HEK293 (cell line): Measurements from ENCODE around the gene BTBD16.

Experiments
- CTCF ChIA-PET: fragments of 350-600 bp; formaldehyde crosslinking; extraction: SDS; loops from one replicate; lab custom pipeline; 2021; ENCODE audit warnings: antibody characterized with exemption; lab: Yijun Ruan, JAX
- POLR2A ChIA-PET: fragments of 300-600 bp; formaldehyde crosslinking; extraction: SDS; loops from one replicate; lab custom pipeline; 2020; ENCODE audit warnings: antibody characterized with exemption, inconsistent platforms; lab: Yijun Ruan, JAX
- H3K27ac ChIP-seq: fragments of 200-500 bp; sonication (Bioruptor generic); 2 replicates; pipeline ENCODE4 v1.5.1; 2014; ENCODE audit warnings: low read depth, low read length, control low read depth, inconsistent platforms; ENCODE audit errors: extremely low read depth
- H3K36me3 ChIP-seq, 2 experiments: fragments of 200-500 bp in 1 of 2; sonication (Bioruptor generic) in 1 of 2; 1 replicate in 1 of 2; 2 replicates in 1 of 2; pipeline ENCODE4 v1.5.1; 2014 to 2017; ENCODE audit warnings: inconsistent platforms in 2 of 2, low read length in 2 of 2; ENCODE audit not compliant: control insufficient read depth in 2 of 2, insufficient read depth in 1 of 2
- H3K4me1 ChIP-seq: fragments of 200-500 bp; sonication (Bioruptor generic); 2 replicates; pipeline ENCODE4 v1.5.1; 2014; ENCODE audit warnings: mild to moderate bottlenecking, low read length, inconsistent platforms; ENCODE audit not compliant: control insufficient read depth, insufficient read depth
- H3K4me3 ChIP-seq: 2 replicates; pipeline ENCODE4 v1.5.1; 2011; ENCODE audit warnings: low read depth, mild to moderate bottlenecking, control low read depth, low read length, moderate library complexity
- H3K9me3 ChIP-seq: fragments of 200-500 bp; sonication (Bioruptor generic); 2 replicates; pipeline ENCODE4 v1.5.1; 2014; ENCODE audit warnings: low read depth, low read length, inconsistent platforms; ENCODE audit not compliant: control insufficient read depth, insufficient read depth
- FEZF1 ChIP-seq: fragments of 450-650 bp; formaldehyde crosslinking; IDR thresholded peaks from 2 replicates; pipeline ENCODE4 v1.5.1; 2016; ENCODE audit warnings: missing biosample characterization, missing genetic modification characterization
- GLIS1 ChIP-seq: fragments of 450-650 bp; formaldehyde crosslinking; IDR thresholded peaks from 2 replicates; pipeline ENCODE4 v1.5.1; 2016; ENCODE audit warnings: missing biosample characterization, missing genetic modification characterization
- MZF1 ChIP-seq: fragments of 450-650 bp; formaldehyde crosslinking; IDR thresholded peaks from 2 replicates; pipeline ENCODE4 v1.5.1; 2017; ENCODE audit warnings: missing biosample characterization, missing genetic modification characterization, borderline replicate concordance
- PRDM1 ChIP-seq: fragments of 450-650 bp; formaldehyde crosslinking; IDR thresholded peaks from 2 replicates; pipeline ENCODE4; 2016; ENCODE audit warnings: missing biosample characterization, missing genetic modification characterization
- SP7 ChIP-seq: fragments of 450-650 bp; formaldehyde crosslinking; IDR thresholded peaks from 2 replicates; pipeline ENCODE4 v1.5.1; 2016; ENCODE audit warnings: missing biosample characterization, missing genetic modification characterization
- ZBTB17 ChIP-seq: fragments of 450-650 bp; formaldehyde crosslinking; IDR thresholded peaks from 2 replicates; pipeline ENCODE4 v1.5.1; 2016; ENCODE audit warnings: missing biosample characterization, missing genetic modification characterization
- ZNF146 ChIP-seq: fragments of 450-650 bp; formaldehyde crosslinking; IDR thresholded peaks from 2 replicates; pipeline ENCODE4 v1.5.1; 2016; ENCODE audit warnings: missing biosample characterization, missing genetic modification characterization
- ZNF19 ChIP-seq: fragments of 450-650 bp; formaldehyde crosslinking; IDR thresholded peaks from 2 replicates; pipeline ENCODE4; 2016; ENCODE audit warnings: missing biosample characterization, missing genetic modification characterization, low read depth
- ZNF2 ChIP-seq: fragments of 450-650 bp; formaldehyde crosslinking; IDR thresholded peaks from 2 replicates; pipeline ENCODE4 v1.5.1; 2016; ENCODE audit warnings: missing biosample characterization, missing genetic modification characterization
- ZNF202 ChIP-seq: fragments of 450-650 bp; formaldehyde crosslinking; IDR thresholded peaks from 2 replicates; pipeline ENCODE4 v1.5.1; 2016; ENCODE audit warnings: missing biosample characterization, missing genetic modification characterization, borderline replicate concordance
- ZNF350 ChIP-seq: fragments of 450-650 bp; formaldehyde crosslinking; IDR thresholded peaks from 2 replicates; pipeline ENCODE4 v1.5.0; 2017; ENCODE audit warnings: missing biosample characterization, mild to moderate bottlenecking, missing genetic modification characterization
- ZNF391 ChIP-seq: fragments of 450-650 bp; formaldehyde crosslinking; IDR thresholded peaks from 2 replicates; pipeline ENCODE4 v1.5.1; 2016; ENCODE audit warnings: low read depth, missing biosample characterization, missing genetic modification characterization, borderline replicate concordance
- ZNF521 ChIP-seq: fragments of 450-650 bp; formaldehyde crosslinking; IDR thresholded peaks from 2 replicates; pipeline ENCODE4 v1.5.1; 2017; ENCODE audit warnings: missing biosample characterization, mild to moderate bottlenecking, missing genetic modification characterization
- ZNF544 ChIP-seq: fragments of 450-650 bp; formaldehyde crosslinking; IDR thresholded peaks from 2 replicates; pipeline ENCODE4 v1.5.0; 2017; ENCODE audit warnings: missing biosample characterization, missing genetic modification characterization
- ZNF571 ChIP-seq: fragments of 450-650 bp; formaldehyde crosslinking; IDR thresholded peaks from 2 replicates; pipeline ENCODE4 v1.5.0; 2017; ENCODE audit warnings: missing biosample characterization, missing genetic modification characterization
- ZNF585B ChIP-seq: fragments of 450-650 bp; formaldehyde crosslinking; IDR thresholded peaks from 2 replicates; pipeline ENCODE4 v1.5.1; 2016; ENCODE audit warnings: missing biosample characterization, missing genetic modification characterization
- ZNF654 ChIP-seq: fragments of 450-650 bp; formaldehyde crosslinking; IDR thresholded peaks from 2 replicates; pipeline ENCODE4 v1.5.1; 2016; ENCODE audit warnings: low read depth, missing biosample characterization, missing genetic modification characterization
- ZNF660 ChIP-seq: fragments of 450-650 bp; IDR thresholded peaks from 2 replicates; pipeline ENCODE4 v1.5.1; 2018; ENCODE audit warnings: missing biosample characterization, mild to moderate bottlenecking, missing genetic modification characterization
- ZNF792 ChIP-seq: fragments of 450-650 bp; formaldehyde crosslinking; IDR thresholded peaks from 2 replicates; pipeline ENCODE4 v1.5.1; 2016; ENCODE audit warnings: missing biosample characterization, missing genetic modification characterization
- ZNF843 ChIP-seq: fragments of 450-650 bp; formaldehyde crosslinking; IDR thresholded peaks from 2 replicates; pipeline ENCODE4 v1.5.1; 2016; ENCODE audit warnings: missing biosample characterization, missing genetic modification characterization
- TF ChIP-seq, protein P1 (sequence below): fragments of 450-650 bp; formaldehyde crosslinking; IDR thresholded peaks from 2 replicates; pipeline ENCODE4 v1.5.1; 2016; ENCODE audit warnings: missing biosample characterization, missing genetic modification characterization
- TF ChIP-seq, protein P2 (sequence below): fragments of 450-650 bp; formaldehyde crosslinking; IDR thresholded peaks from 2 replicates; pipeline ENCODE4 v1.5.1; 2017; ENCODE audit warnings: missing biosample characterization, mild to moderate bottlenecking, missing genetic modification characterization, moderate library complexity
- TF ChIP-seq, protein P3 (sequence below): fragments of 450-650 bp; formaldehyde crosslinking; IDR thresholded peaks from 2 replicates; pipeline ENCODE4 v1.5.1; 2017; ENCODE audit warnings: missing biosample characterization, missing genetic modification characterization
- TF ChIP-seq, protein P4 (sequence below): fragments of 450-650 bp; formaldehyde crosslinking; IDR thresholded peaks from 2 replicates; pipeline ENCODE4 v1.5.1; 2016; ENCODE audit warnings: missing biosample characterization, missing genetic modification characterization
- TF ChIP-seq, protein P5 (sequence below): fragments of 450-650 bp; formaldehyde crosslinking; IDR thresholded peaks from 2 replicates; pipeline ENCODE4 v1.5.1; 2016; ENCODE audit warnings: missing biosample characterization, missing genetic modification characterization

BTBD16 gene

DNA sequence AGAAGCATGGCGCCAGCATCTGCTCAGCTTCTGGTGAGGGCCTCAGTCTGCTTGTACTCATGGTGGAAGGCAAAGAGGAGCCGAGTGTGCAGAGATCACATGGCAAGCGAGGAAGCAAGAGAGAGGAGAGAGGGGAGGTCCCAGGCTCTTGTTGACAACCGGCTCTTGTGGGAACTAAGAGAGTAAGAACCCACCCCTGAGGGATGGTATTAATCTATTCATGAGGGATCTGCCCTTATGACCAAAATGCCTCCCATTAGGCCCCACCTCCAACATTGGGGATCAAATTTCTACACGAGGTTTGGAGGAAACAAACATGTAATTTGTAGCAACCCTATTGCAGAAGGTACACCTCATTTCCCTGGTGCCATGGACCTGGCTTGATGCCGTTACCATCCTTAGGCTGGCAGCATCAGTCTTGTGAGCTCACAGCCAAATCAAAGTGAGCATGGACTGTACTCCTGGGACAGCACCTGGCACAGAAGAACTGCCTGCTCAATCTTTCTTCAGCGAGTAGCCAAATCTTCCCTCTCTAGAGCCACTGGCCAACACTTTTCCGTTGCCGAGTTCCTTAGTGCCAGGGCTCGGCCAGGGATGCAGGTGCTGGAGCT lies 6.5 kb downstream of the BTBD16 start:
- Histone ChIP-seq H3K4me1 (no peaks in the 10 kb centered on the region), H3K27ac (no peak overlapping the region), H3K36me3 (no peaks in the 10 kb centered on the region), H3K9me3 (no peaks in the 10 kb centered on the region), H3K4me3 (no peak overlapping the region)
- ChIA-PET POLR2A (interaction anchor here (0.7 kb wide), 1 partner anchor 82 kb away, joined by 3 read pairs; no protein-coding TSS in a partner anchor), CTCF (interaction anchor here (0.6 to 3.2 kb wide), 7 partner anchors 8 to 288 kb away, joined by 3 to 31 read pairs (median 5); no protein-coding TSS in a partner anchor)
- TF ChIP-seq ZNF19 (no peak), ZNF544 (tag by site-specific recombination) (no peak), MZF1 (no peak), ZNF843 (no peak), ZBTB17 (no peak), ZNF391 (tag by site-specific recombination) (no peak), ZNF521 (tag by site-specific recombination) (no peak), GLIS1 (no peak), ZNF585B (tag by site-specific recombination) (no peak), SP7 (tag by site-specific recombination) (no peak), ZNF146 (tag by site-specific recombination) (no peak), ZNF350 (tag by site-specific recombination) (no peak), ZNF2 (tag by site-specific recombination) (no peak), ZNF792 (tag by site-specific recombination) (no peak), FEZF1 (tag by site-specific recombination) (no peak), PRDM1 (tag by site-specific recombination) (no peak)
- TF ChIP-seq, protein P1, sequence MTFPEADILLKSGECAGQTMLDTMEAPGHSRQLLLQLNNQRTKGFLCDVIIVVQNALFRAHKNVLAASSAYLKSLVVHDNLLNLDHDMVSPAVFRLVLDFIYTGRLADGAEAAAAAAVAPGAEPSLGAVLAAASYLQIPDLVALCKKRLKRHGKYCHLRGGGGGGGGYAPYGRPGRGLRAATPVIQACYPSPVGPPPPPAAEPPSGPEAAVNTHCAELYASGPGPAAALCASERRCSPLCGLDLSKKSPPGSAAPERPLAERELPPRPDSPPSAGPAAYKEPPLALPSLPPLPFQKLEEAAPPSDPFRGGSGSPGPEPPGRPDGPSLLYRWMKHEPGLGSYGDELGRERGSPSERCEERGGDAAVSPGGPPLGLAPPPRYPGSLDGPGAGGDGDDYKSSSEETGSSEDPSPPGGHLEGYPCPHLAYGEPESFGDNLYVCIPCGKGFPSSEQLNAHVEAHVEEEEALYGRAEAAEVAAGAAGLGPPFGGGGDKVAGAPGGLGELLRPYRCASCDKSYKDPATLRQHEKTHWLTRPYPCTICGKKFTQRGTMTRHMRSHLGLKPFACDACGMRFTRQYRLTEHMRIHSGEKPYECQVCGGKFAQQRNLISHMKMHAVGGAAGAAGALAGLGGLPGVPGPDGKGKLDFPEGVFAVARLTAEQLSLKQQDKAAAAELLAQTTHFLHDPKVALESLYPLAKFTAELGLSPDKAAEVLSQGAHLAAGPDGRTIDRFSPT (tag by site-specific recombination): no peak
- TF ChIP-seq, protein P2, sequence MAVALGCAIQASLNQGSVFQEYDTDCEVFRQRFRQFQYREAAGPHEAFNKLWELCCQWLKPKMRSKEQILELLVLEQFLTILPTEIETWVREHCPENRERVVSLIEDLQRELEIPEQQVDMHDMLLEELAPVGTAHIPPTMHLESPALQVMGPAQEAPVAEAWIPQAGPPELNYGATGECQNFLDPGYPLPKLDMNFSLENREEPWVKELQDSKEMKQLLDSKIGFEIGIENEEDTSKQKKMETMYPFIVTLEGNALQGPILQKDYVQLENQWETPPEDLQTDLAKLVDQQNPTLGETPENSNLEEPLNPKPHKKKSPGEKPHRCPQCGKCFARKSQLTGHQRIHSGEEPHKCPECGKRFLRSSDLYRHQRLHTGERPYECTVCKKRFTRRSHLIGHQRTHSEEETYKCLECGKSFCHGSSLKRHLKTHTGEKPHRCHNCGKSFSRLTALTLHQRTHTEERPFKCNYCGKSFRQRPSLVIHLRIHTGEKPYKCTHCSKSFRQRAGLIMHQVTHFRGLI (tag by site-specific recombination): no peak

DNA sequence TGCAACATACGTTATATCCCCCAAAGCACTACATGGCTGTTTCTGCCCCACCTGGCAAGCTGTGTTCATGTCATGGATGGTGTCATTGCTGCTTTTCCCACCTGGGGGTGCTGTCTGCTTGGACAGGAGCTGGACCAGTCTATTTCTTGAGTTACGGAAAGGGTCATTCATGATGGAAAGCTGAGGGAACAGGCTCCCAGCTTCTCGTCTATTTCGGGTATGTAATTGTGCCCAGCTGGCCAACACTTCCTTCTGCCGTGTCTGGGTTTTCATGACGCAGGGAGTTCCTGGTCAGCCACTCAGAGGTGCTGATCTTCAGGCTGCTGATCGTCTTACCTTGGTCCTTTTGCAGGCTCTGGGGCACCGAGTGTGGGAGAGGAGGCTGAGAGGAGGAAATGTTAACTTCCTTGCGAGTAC lies 8.6 kb downstream of the BTBD16 start:
- Histone ChIP-seq H3K27ac (no peak overlapping the region), H3K36me3 (no peaks in the 10 kb centered on the region), H3K4me1 (no peaks in the 10 kb centered on the region), H3K4me3 (no peak overlapping the region), H3K9me3 (no peaks in the 10 kb centered on the region)
- CTCF ChIA-PET: interaction anchor here (0.6 to 3.2 kb wide), 34 partner anchors 8 to 976 kb away, joined by 3 to 31 read pairs (median 4); no protein-coding TSS in a partner anchor
- POLR2A ChIA-PET: no interaction called here
- TF ChIP-seq ZNF2 (tag by site-specific recombination): 0 out of 2 replicates have a peak, but pooled peaks have one; percentile 29
- TF ChIP-seq, protein P3, sequence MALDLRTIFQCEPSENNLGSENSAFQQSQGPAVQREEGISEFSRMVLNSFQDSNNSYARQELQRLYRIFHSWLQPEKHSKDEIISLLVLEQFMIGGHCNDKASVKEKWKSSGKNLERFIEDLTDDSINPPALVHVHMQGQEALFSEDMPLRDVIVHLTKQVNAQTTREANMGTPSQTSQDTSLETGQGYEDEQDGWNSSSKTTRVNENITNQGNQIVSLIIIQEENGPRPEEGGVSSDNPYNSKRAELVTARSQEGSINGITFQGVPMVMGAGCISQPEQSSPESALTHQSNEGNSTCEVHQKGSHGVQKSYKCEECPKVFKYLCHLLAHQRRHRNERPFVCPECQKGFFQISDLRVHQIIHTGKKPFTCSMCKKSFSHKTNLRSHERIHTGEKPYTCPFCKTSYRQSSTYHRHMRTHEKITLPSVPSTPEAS (tag by site-specific recombination): peak; percentile 32; the same call in 1 of the 2 replicates
- no peak for TF ChIP-seq ZNF202
- peak; percentile 84 for TF ChIP-seq ZNF654 (tag by site-specific recombination)
- TF ChIP-seq, protein P4, sequence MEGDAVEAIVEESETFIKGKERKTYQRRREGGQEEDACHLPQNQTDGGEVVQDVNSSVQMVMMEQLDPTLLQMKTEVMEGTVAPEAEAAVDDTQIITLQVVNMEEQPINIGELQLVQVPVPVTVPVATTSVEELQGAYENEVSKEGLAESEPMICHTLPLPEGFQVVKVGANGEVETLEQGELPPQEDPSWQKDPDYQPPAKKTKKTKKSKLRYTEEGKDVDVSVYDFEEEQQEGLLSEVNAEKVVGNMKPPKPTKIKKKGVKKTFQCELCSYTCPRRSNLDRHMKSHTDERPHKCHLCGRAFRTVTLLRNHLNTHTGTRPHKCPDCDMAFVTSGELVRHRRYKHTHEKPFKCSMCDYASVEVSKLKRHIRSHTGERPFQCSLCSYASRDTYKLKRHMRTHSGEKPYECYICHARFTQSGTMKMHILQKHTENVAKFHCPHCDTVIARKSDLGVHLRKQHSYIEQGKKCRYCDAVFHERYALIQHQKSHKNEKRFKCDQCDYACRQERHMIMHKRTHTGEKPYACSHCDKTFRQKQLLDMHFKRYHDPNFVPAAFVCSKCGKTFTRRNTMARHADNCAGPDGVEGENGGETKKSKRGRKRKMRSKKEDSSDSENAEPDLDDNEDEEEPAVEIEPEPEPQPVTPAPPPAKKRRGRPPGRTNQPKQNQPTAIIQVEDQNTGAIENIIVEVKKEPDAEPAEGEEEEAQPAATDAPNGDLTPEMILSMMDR (tag by site-specific recombination): peak; percentile 73
- TF ChIP-seq ZNF660 (tag by site-specific recombination): 0 out of 2 replicates have a peak, but pooled peaks have one; percentile 13
- TF ChIP-seq ZNF571 (tag by site-specific recombination): no peak
- TF ChIP-seq, protein P5, sequence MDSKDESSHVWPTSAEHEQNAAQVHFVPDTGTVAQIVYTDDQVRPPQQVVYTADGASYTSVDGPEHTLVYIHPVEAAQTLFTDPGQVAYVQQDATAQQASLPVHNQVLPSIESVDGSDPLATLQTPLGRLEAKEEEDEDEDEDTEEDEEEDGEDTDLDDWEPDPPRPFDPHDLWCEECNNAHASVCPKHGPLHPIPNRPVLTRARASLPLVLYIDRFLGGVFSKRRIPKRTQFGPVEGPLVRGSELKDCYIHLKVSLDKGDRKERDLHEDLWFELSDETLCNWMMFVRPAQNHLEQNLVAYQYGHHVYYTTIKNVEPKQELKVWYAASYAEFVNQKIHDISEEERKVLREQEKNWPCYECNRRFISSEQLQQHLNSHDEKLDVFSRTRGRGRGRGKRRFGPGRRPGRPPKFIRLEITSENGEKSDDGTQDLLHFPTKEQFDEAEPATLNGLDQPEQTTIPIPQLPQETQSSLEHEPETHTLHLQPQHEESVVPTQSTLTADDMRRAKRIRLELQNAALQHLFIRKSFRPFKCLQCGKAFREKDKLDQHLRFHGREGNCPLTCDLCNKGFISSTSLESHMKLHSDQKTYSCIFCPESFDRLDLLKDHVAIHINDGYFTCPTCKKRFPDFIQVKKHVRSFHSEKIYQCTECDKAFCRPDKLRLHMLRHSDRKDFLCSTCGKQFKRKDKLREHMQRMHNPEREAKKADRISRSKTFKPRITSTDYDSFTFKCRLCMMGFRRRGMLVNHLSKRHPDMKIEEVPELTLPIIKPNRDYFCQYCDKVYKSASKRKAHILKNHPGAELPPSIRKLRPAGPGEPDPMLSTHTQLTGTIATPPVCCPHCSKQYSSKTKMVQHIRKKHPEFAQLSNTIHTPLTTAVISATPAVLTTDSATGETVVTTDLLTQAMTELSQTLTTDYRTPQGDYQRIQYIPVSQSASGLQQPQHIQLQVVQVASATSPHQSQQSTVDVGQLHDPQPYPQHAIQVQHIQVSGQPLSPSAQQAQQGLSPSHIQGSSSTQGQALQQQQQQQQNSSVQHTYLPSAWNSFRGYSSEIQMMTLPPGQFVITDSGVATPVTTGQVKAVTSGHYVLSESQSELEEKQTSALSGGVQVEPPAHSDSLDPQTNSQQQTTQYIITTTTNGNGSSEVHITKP (tag by site-specific recombination): peak; percentile 79
